TTC549 (cell line): Measurements from ENCODE around the gene S100A13.
"Not testable (repeated sequence)": the region's sequence is repeated elsewhere in the genome, so short reads cannot be mapped to it uniquely, and the experiment has no call there.

ENCODE experiments used
- FAIRE-seq: peaks from 2 replicates; lab custom pipeline; 2012; peaks lifted over from hg19 to GRCh38; lab: Jason Lieb, UNC

Gene S100A13

GRCh38 chr1:153626904-153627714 is at the start of gene S100A13:
Gene S100A13, minus strand, starts transcription at chr1:153627505. Its CDS starts 1,033 bp downstream, at chr1:153626472.
- peak; percentile 95 for FAIRE-seq

- FAIRE-seq: no peak
Measured at GRCh38 chr1:153673511-153673910, 46.2 kb upstream of the S100A13 start.

GRCh38 chr1:153671628-153672353 is 44.5 kb upstream of the S100A13 start:
- not testable (repeated sequence) for FAIRE-seq

- peak; percentile 100 for FAIRE-seq
Measured at GRCh38 chr1:153670859-153671627, 43.7 kb upstream of the S100A13 start, which contains the start of gene ILF2. Gene ILF2, minus strand, starts transcription at chr1:153670993. Its CDS starts 71 bp downstream, at chr1:153670922.

GRCh38 chr1:153670257-153670858 is 43.1 kb upstream of the S100A13 start:
- FAIRE-seq: no peak

- no peak for FAIRE-seq
Measured at GRCh38 chr1:153669606-153670005, 42.3 kb upstream of the S100A13 start.

GRCh38 chr1:153668672-153669071 is 41.4 kb upstream of the S100A13 start:
- not testable (repeated sequence) for FAIRE-seq

GRCh38 chr1:153667439-153667838 is 40.1 kb upstream of the S100A13 start:
- FAIRE-seq: no peak

GRCh38 chr1:153663211-153663610 is 35.9 kb upstream of the S100A13 start:
- no peak for FAIRE-seq

- no peak for FAIRE-seq
Measured at GRCh38 chr1:153662269-153662668, 35.0 kb upstream of the S100A13 start.

- peak; percentile 29 for FAIRE-seq
Measured at GRCh38 chr1:153661111-153661708, 33.9 kb upstream of the S100A13 start.

- no peak for FAIRE-seq
Measured at GRCh38 chr1:153659656-153660055, 32.4 kb upstream of the S100A13 start.

- no peak for FAIRE-seq
Measured at GRCh38 chr1:153659175-153659534, 31.9 kb upstream of the S100A13 start.

GRCh38 chr1:153658400-153659174 is 31.3 kb upstream of the S100A13 start, which contains the start of gene SNAPIN:
Gene SNAPIN, plus strand, starts transcription at chr1:153658703. Its CDS starts 41 bp downstream, at chr1:153658744.
- FAIRE-seq: peak; percentile 93

- FAIRE-seq: no peak
Measured at GRCh38 chr1:153655333-153655732, 28.0 kb upstream of the S100A13 start.

GRCh38 chr1:153652805-153653500 is 25.6 kb upstream of the S100A13 start:
- FAIRE-seq: no peak

- no peak for FAIRE-seq
Measured at GRCh38 chr1:153651771-153652170, 24.5 kb upstream of the S100A13 start.

GRCh38 chr1:153649863-153650235 is 22.5 kb upstream of the S100A13 start:
- no peak for FAIRE-seq

GRCh38 chr1:153649137-153649862 is 22.0 kb upstream of the S100A13 start:
- no peak for FAIRE-seq
